ENCODE results near the gene PRR7.

GRCh38 chr5:177446200-177447065 is at the start of gene PRR7:
- TF ChIP-seq EZH2 (IDR thresholded peaks at IDR 0.05; ENCODE audit: insufficient read depth, poor library complexity, severe bottlenecking) (no peak), EZH2phosphoT487 (IDR thresholded peaks at IDR 0.05; ENCODE audit: insufficient read depth, low read depth) (no peak)
